Amniotic epithelial cell (primary cell): ENCODE data around the gene CCER1.

ENCODE experiments used
- DNase-seq: peaks from one replicate; pipeline ENCODE4 v3.0.0-alpha.2; 2010; ENCODE audit warnings: low read depth

Gene CCER1

GRCh38 chr12:90921536-90921935 lies 33.4 kb downstream of the CCER1 start:
- DNase-seq, result no peak

GRCh38 chr12:90920222-90920621 lies 34.8 kb downstream of the CCER1 start:
- DNase-seq, result no peak

- DNase-seq, result no peak
Measured at GRCh38 chr12:90917431-90917830, 37.5 kb downstream of the CCER1 start.

DNA sequence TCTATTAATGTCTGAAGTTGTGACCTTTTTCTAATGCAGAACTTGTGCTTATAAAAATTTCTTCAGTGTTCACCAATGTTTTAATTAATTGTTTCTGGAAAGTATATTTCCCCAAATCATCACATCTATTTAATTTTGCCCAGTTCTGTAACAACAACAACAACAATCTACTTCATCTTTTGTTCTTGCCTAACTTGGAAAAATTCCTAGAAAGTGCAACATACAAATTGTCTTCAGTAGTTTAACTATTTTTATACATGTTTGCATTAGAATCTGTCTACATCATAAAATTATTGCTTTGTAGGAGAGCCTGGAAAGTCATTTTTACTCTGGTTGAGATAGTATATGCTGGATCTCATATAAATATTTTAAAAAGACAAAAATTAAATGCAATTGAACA lies 38.5 kb downstream of the CCER1 start:
- no peak for DNase-seq

- no peak for DNase-seq
Measured at GRCh38 chr12:90915353-90915752, 39.6 kb downstream of the CCER1 start.

DNA sequence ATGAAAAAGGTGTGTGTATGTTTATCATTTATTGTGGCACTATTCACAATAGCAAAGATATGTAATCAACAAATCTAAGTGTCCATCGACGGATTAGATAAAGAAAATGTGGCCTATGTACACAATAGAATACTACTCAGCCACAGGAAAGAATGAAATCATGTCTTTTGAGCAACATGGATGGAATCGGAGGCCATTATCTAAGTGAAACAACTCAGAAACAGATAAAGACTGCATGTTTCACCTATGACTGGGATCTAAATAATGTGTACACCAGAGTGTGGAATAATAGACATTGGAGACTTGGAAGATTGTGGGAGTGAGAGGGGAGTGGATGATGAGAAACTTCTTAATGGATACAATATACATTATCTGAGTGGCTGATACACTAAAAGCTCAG lies 44.0 kb downstream of the CCER1 start:
- peak; percentile 72 for DNase-seq

DNA sequence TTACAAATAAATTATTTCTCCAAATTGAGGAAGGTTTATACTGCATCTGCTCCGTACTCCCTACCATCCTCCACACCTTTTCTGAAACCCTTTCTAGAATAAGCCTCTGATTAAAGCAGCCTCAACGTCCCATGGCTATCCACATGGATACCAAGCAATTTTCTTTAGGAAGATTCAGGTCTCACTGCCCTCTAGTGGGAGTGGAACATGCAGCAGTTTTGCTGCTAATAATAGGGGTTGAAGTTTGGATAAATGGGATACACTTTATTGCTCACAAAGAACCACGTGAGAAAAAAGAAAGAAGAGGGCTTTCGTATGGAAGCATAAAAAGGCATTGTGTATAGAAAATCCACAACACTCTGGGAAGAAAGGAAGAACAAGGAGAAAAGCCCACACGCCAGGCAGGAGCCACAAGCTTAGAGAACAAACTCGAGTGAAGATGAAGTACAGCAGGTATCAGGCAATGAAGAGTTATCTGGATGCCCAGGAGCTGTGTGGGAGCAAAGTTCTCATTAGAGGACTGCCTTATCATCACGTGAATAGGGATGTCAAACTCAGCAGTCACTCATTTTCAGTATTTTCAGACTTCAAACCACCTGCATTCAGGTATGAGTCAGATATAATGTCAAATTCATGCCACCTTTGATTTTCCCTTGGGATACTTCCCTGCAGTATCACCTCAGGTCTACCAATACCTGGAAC lies 45.8 kb downstream of the CCER1 start:
- peak; percentile 64 for DNase-seq

- peak; percentile 82 for DNase-seq
Measured at GRCh38 chr12:90908465-90908864, 46.5 kb downstream of the CCER1 start.

GRCh38 chr12:90905691-90906370 lies 49.1 kb downstream of the CCER1 start:
- peak; percentile 37 for DNase-seq

- no peak for DNase-seq
Measured at GRCh38 chr12:90902596-90902995, 52.4 kb downstream of the CCER1 start.
